ENCODE data around the gene PEX19.

Gene PEX19

DNA sequence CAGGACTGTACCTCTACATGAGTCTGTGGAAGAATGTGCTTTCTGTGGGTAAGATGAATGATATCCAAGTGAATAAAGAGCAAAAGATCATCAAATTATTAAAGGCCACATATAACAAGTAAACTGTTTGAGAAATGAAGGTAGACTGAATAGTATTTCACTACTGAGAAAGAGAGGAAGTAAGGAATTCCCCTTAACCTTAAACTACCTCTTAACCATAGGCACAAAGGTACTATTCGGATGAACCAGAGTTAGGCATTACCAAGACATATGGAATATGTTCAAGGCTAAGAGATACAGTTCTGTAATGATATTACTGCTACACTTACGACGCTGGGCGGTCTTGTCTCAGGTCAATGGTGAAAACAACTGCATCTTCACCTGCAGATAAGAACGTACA is 48.1 kb downstream of the PEX19 start:
- no peak for DNase-seq

DNA sequence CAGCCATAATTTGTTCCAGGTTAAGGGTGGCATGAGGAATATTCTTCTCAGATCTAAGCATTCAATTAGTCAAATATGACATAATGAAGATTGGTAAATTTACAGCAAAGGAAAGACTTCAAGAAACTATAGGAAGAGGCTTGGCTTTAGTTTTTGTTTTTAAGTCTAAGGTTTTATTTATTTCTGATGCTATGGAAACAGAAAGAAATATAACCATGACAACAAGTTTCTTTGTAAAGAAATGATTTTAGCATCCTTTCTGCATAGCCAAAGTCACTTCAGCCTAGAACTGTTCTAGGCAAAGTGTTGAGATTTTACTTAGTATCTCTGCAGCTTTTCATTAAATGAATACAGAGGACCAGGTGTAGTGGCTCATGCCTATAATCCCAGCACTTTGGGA is 52.0 kb downstream of the PEX19 start:
- DNase-seq, result no peak

DNA sequence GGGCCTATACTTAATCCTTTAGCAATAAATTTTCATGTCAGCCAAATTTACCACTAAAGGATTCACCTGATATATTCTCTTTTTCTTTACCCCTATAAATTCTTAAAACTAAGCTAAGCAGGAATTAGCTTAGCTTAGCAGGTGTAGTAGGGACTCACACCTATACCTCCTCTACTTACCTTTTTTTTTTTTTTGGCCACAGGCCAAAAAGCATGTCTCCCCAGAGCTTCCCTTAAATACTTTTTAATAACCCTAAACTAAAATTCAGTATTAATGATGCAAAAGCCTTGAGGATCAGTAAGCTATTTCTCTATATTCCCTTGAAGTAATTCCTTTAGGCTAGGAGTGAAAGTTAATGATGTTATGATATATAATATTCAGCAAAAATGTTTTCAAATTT is 56.5 kb downstream of the PEX19 start:
- DNase-seq, result no peak

DNA sequence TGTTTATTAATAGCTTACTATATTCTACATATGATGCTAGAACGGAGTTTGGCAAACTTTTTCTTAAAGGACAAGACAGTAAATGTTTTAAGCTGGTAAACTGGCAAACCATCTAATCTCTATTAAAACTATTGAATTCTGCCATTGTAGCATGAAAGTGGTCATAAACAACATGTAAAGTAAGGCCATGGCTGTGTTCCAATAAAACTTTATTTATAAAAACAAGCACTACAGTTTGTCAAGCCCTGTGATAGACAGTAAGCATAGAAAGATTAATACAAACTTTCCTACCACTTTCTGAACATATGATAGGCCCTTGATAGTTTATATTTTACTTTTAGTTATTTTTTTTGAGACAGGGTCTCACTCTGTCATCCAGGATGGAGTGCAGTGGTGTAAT is 57.4 kb downstream of the PEX19 start:
- no peak for DNase-seq

DNA sequence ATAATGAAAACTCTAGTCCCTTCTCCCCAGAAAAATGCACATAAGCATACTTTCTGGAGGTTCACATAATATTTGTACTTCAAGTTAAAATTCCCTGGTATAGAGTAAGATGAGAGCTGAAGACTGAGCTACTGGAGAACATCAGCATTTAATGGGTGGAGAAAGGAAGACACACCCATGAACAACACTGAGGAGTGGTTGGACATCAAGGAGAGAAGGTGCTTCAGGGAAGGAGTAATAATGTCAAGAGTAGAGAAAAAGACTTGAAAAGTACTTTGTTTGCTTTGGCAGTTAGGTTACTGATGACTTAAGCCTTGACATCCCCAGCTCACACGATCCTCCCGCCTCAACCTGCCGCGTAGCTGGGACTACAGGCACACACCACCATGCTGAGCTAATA is 57.9 kb downstream of the PEX19 start:
- DNase-seq, result no peak
